ENCODE results near the gene GALK2.

GALK2 gene

GRCh38 chr15:49296258-49296657 lies 126.2 kb downstream of the GALK2 start:
- no peaks in the 10 kb centered on the region for H4K20me1 ChIP-seq (ENCODE audit: low read depth, low read length)
- H3K9me2 ChIP-seq (replicated peaks; ENCODE audit: insufficient read depth, low read length), result no peaks in the 10 kb centered on the region
- H3K36me3 ChIP-seq (ENCODE audit: low read length), result no peaks in the 10 kb centered on the region
- H3K4me2 ChIP-seq (ENCODE audit: low read depth, low read length, poor library complexity, severe bottlenecking), result no peak overlapping the region
- H3K79me2 ChIP-seq (ENCODE audit: insufficient read depth, low read length), result no peaks in the 10 kb centered on the region
- no peak overlapping the region for H3K4me3 ChIP-seq (ENCODE audit: insufficient read depth, low read length, poor library complexity, severe bottlenecking)
- H3K27me3 ChIP-seq (ENCODE audit: low read length), result no peaks in the 10 kb centered on the region
- no peaks in the 10 kb centered on the region for H3K9me3 ChIP-seq (ENCODE audit: insufficient read depth, low read length)
- H2AFZ ChIP-seq (ENCODE audit: low read depth, low read length, severe bottlenecking), result no peak overlapping the region
- TF ChIP-seq CTCF (IDR thresholded peaks at IDR 0.05; ENCODE audit: insufficient read depth, low read length, poor library complexity, severe bottlenecking) (no peak), EZH2phosphoT487 (conservative IDR thresholded peaks at IDR 0.05; ENCODE audit: low read length) (no peak)
- H3K9ac ChIP-seq (ENCODE audit: low read length), result no peak overlapping the region
- H3K27ac ChIP-seq (ENCODE audit: low read depth, low read length), result no peak overlapping the region
- no peaks in the 10 kb centered on the region for H3F3A ChIP-seq (ENCODE audit: insufficient read depth)

- no peaks in the 10 kb centered on the region for H3K27me3 ChIP-seq (ENCODE audit: low read length)
- TF ChIP-seq EZH2phosphoT487 (conservative IDR thresholded peaks at IDR 0.05; ENCODE audit: low read length) (no peak), CTCF (IDR thresholded peaks at IDR 0.05; ENCODE audit: insufficient read depth, low read length, poor library complexity, severe bottlenecking) (no peak)
- no peaks in the 10 kb centered on the region for H3K79me2 ChIP-seq (ENCODE audit: insufficient read depth, low read length)
- H3K4me2 ChIP-seq (ENCODE audit: low read depth, low read length, poor library complexity, severe bottlenecking), result no peak overlapping the region
- H3K4me3 ChIP-seq (ENCODE audit: insufficient read depth, low read length, poor library complexity, severe bottlenecking), result no peak overlapping the region
- no peaks in the 10 kb centered on the region for H3K36me3 ChIP-seq (ENCODE audit: low read length)
- no peak overlapping the region for H2AFZ ChIP-seq (ENCODE audit: low read depth, low read length, severe bottlenecking)
- H3K27ac ChIP-seq (ENCODE audit: low read depth, low read length), result no peak overlapping the region
- H3K9ac ChIP-seq (ENCODE audit: low read length), result no peak overlapping the region
- H3K9me2 ChIP-seq (replicated peaks; ENCODE audit: insufficient read depth, low read length), result no peaks in the 10 kb centered on the region
- no peaks in the 10 kb centered on the region for H4K20me1 ChIP-seq (ENCODE audit: low read depth, low read length)
- H3F3A ChIP-seq (ENCODE audit: insufficient read depth), result no peaks in the 10 kb centered on the region
- no peaks in the 10 kb centered on the region for H3K9me3 ChIP-seq (ENCODE audit: insufficient read depth, low read length)
Measured at GRCh38 chr15:49297584-49297983, 127.5 kb downstream of the GALK2 start.

- no peaks in the 10 kb centered on the region for H3K9me3 ChIP-seq (ENCODE audit: insufficient read depth, low read length)
- no peaks in the 10 kb centered on the region for H3F3A ChIP-seq (ENCODE audit: insufficient read depth)
- H3K9me2 ChIP-seq (replicated peaks; ENCODE audit: insufficient read depth, low read length), result no peaks in the 10 kb centered on the region
- H3K9ac ChIP-seq (ENCODE audit: low read length), result no peak overlapping the region
- no peaks in the 10 kb centered on the region for H3K36me3 ChIP-seq (ENCODE audit: low read length)
- H3K27me3 ChIP-seq (ENCODE audit: low read length), result no peaks in the 10 kb centered on the region
- H3K4me3 ChIP-seq (ENCODE audit: insufficient read depth, low read length, poor library complexity, severe bottlenecking), result no peak overlapping the region
- no peak overlapping the region for H3K4me2 ChIP-seq (ENCODE audit: low read depth, low read length, poor library complexity, severe bottlenecking)
- H3K27ac ChIP-seq (ENCODE audit: low read depth, low read length), result no peak overlapping the region
- H3K79me2 ChIP-seq (ENCODE audit: insufficient read depth, low read length), result no peaks in the 10 kb centered on the region
- H2AFZ ChIP-seq (ENCODE audit: low read depth, low read length, severe bottlenecking), result no peak overlapping the region
- TF ChIP-seq CTCF (IDR thresholded peaks at IDR 0.05; ENCODE audit: insufficient read depth, low read length, poor library complexity, severe bottlenecking) (no peak), EZH2phosphoT487 (conservative IDR thresholded peaks at IDR 0.05; ENCODE audit: low read length) (no peak)
- no peaks in the 10 kb centered on the region for H4K20me1 ChIP-seq (ENCODE audit: low read depth, low read length)
Measured at GRCh38 chr15:49300856-49301255, 130.8 kb downstream of the GALK2 start.
